Epithelial cell of prostate (primary cell): Measurements from ENCODE around the gene ZNF3.

Experiments
- DNase-seq: peaks from one replicate; pipeline ENCODE4 v3.0.0-alpha.2; 2011; ENCODE audit warnings: low read depth, low spot score
- H3K27ac ChIP-seq: fragments of 450-650 bp; 2 replicates; pipeline ENCODE4 v1.5.1; 2017; ENCODE audit warnings: mild to moderate bottlenecking

ZNF3 gene

GRCh38 chr7:100089458-100090196, 8.1 kb upstream of the ZNF3 start:
- peak overlapping the region; percentile 94 for H3K27ac ChIP-seq

GRCh38 chr7:100088621-100089457, 7.3 kb upstream of the ZNF3 start, which contains the start of gene COPS6:
Gene COPS6 (plus strand): TSS chr7:100088969. CDS start chr7:100088991, 22 bp downstream.
- no peak for DNase-seq
- peak within 1 kb of the TSS; percentile 94 for H3K27ac ChIP-seq

More at GRCh38 chr7:100089458-100090196, 8.1 kb upstream of the ZNF3 start:
- DNase-seq = no peak

- DNase-seq = no peak
- H3K27ac ChIP-seq = peak overlapping the region; percentile 94
These were observed 6.6 kb upstream of the ZNF3 start for GRCh38 chr7:100088095-100088620.

GRCh38 chr7:100087055-100087750, 5.7 kb upstream of the ZNF3 start:
- peak overlapping the region; percentile 94 for H3K27ac ChIP-seq
- DNase-seq = no peak

- DNase-seq = no peak
- no peak overlapping the region for H3K27ac ChIP-seq
These were observed 4.0 kb upstream of the ZNF3 start for GRCh38 chr7:100085515-100085914.

- H3K27ac ChIP-seq = peak overlapping the region; percentile 59
- DNase-seq = no peak
These were observed 1.5 kb upstream of the ZNF3 start for GRCh38 chr7:100082978-100083377.

- DNase-seq = no peak
- H3K27ac ChIP-seq = peak overlapping the region; percentile 59
These were observed 502 bp downstream of the ZNF3 start for GRCh38 chr7:100080907-100081534.

GRCh38 chr7:100079024-100079560, 2.4 kb downstream of the ZNF3 start:
- H3K27ac ChIP-seq = no peak overlapping the region
- DNase-seq = no peak

GRCh38 chr7:100077205-100077604, 4.3 kb downstream of the ZNF3 start:
- no peak for DNase-seq
- H3K27ac ChIP-seq = no peak overlapping the region

- no peak overlapping the region for H3K27ac ChIP-seq
- no peak for DNase-seq
These were observed 6.1 kb downstream of the ZNF3 start for GRCh38 chr7:100075418-100075817.

GRCh38 chr7:100074841-100075240, 6.7 kb downstream of the ZNF3 start:
- H3K27ac ChIP-seq = no peak overlapping the region
- no peak for DNase-seq

GRCh38 chr7:100072462-100072861, 9.1 kb downstream of the ZNF3 start:
- DNase-seq = no peak

GRCh38 chr7:100071018-100071723, 10.4 kb downstream of the ZNF3 start:
- H3K27ac ChIP-seq = no peak overlapping the region
- DNase-seq = no peak

More at GRCh38 chr7:100072462-100072861, 9.1 kb downstream of the ZNF3 start:
- H3K27ac ChIP-seq = no peak overlapping the region

GRCh38 chr7:100069991-100070390, 11.5 kb downstream of the ZNF3 start:
- DNase-seq = no peak
- no peak overlapping the region for H3K27ac ChIP-seq

GRCh38 chr7:100066953-100067352, 14.6 kb downstream of the ZNF3 start:
- DNase-seq = no peak
- H3K27ac ChIP-seq = no peak overlapping the region

GRCh38 chr7:100065452-100066186, 15.9 kb downstream of the ZNF3 start:
- H3K27ac ChIP-seq = no peak overlapping the region
- DNase-seq = no peak

- no peak for DNase-seq
- H3K27ac ChIP-seq = no peak overlapping the region
These were observed 17.4 kb downstream of the ZNF3 start for GRCh38 chr7:100064162-100064561.

GRCh38 chr7:100063376-100063775, 18.1 kb downstream of the ZNF3 start:
- no peak overlapping the region for H3K27ac ChIP-seq
- DNase-seq = no peak
